Stomach (tissue), 4 donors: ENCODE results near the gene SLC6A20.

Source experiments
- POLR2A ChIP-seq, 4 donors: fragments of 450-650 bp; IDR thresholded peaks; one replicate each; pipeline ENCODE4 v1.6.1; 2016; ENCODE audit warnings: antibody characterized with exemption in 4 of 4, control low read depth in 2 of 4, mild to moderate bottlenecking in 1 of 4, moderate library complexity in 1 of 4
- TF ChIP-seq, protein P1 (sequence below), 7 experiments: fragments of 450-650 bp in 4 of 7; fragments of 200-600 bp in 3 of 7; sonication (generic) in 3 of 7; IDR thresholded peaks; one replicate each; pipeline ENCODE4 v1.5.1; 2016 to 2019; ENCODE audit warnings: antibody characterized with exemption in 7 of 7, control low read depth in 2 of 7, mild to moderate bottlenecking in 1 of 7

DNA sequence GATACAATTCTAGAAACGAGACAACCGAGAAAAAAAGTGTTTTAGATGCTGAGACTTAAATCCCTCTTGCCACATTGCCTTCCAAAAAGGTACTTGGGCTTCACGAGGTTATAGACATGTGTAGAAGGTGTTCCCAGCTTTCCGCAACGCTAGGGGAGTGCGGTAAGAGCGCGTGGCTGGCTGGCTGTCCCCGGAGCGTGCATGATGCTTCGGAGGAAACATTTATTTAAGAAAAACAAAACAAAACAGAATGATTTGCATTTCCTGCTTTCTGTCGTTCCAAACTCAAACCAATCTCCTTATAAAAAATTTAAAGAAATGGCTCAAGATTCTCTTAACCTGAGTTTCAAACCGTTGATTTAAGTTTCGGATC lies 841 bp downstream of the SLC6A20 start:
- TF ChIP-seq, protein P1, sequence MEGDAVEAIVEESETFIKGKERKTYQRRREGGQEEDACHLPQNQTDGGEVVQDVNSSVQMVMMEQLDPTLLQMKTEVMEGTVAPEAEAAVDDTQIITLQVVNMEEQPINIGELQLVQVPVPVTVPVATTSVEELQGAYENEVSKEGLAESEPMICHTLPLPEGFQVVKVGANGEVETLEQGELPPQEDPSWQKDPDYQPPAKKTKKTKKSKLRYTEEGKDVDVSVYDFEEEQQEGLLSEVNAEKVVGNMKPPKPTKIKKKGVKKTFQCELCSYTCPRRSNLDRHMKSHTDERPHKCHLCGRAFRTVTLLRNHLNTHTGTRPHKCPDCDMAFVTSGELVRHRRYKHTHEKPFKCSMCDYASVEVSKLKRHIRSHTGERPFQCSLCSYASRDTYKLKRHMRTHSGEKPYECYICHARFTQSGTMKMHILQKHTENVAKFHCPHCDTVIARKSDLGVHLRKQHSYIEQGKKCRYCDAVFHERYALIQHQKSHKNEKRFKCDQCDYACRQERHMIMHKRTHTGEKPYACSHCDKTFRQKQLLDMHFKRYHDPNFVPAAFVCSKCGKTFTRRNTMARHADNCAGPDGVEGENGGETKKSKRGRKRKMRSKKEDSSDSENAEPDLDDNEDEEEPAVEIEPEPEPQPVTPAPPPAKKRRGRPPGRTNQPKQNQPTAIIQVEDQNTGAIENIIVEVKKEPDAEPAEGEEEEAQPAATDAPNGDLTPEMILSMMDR (IDR thresholded peaks at IDR 0.05) = no peak
- TF ChIP-seq POLR2A (IDR thresholded peaks at IDR 0.05) = no peak
